Endothelial cell of umbilical vein (primary cell): ENCODE measurements around the gene PLXNB1. TPM values are rescaled to one million over a fixed set of nuclear protein-coding genes. Genes with fewer than 3 reads are reported as not detected.

Experiments
- BruUV-seq: library from RNA; stranded (reverse); fragments of 400-500 nt; replicated peaks from 2 replicates; lab custom pipeline; 2021; lab: Mats Ljungman, UMichigan
- CTCF ChIA-PET: fragments of 300-600, 350-600 bp; sonication (Branson Sonifier 250); formaldehyde crosslinking; loops from one replicate; lab custom pipeline; 2021; ENCODE audit warnings: antibody characterized with exemption, inconsistent platforms; lab: Charles Lee
- POLR2A ChIA-PET: fragments of 300-600, 350-600 bp; sonication (Branson Sonifier 250); formaldehyde crosslinking; loops from one replicate; lab custom pipeline; 2021; ENCODE audit warnings: antibody characterized with exemption, inconsistent platforms; lab: Charles Lee
- DNase-seq: peaks from one replicate; pipeline ENCODE4 v3.0.0-alpha.2; 2011; ENCODE audit warnings: low read depth, low spot score
- FAIRE-seq: peaks from 2 replicates; lab custom pipeline; 2011; peaks lifted over from hg19 to GRCh38; lab: Jason Lieb, UNC
- H2AFZ ChIP-seq: 2 replicates; pipeline ENCODE4 v1.6.0; 2012; ENCODE audit warnings: low read depth, low read length, control low read depth, inconsistent platforms
- H3K27ac ChIP-seq: 2 replicates; pipeline ENCODE4 v1.5.1; 2011; ENCODE audit warnings: low read depth, mild to moderate bottlenecking, control low read depth, low read length, moderate library complexity; ENCODE audit not compliant: insufficient read depth
- H3K27me3 ChIP-seq, 2 experiments: 2 replicates each; pipeline versions ENCODE4 v1.6.0 to v1.6.1; 2011; ENCODE audit warnings: low read length in 2 of 2, mixed read lengths in 1 of 2; ENCODE audit not compliant: control insufficient read depth in 2 of 2, insufficient read depth in 2 of 2
- H3K36me3 ChIP-seq, 2 experiments: 2 replicates in 1 of 2; 3 replicates in 1 of 2; pipeline ENCODE4 v1.5.1; 2011; ENCODE audit warnings: low read length in 2 of 2, mild to moderate bottlenecking in 1 of 2, moderate library complexity in 1 of 2; ENCODE audit not compliant: control insufficient read depth in 2 of 2, insufficient read depth in 2 of 2; ENCODE audit errors: extremely low read depth in 1 of 2
- H3K4me1 ChIP-seq: 3 replicates; pipeline ENCODE4 v1.5.1; 2011; ENCODE audit warnings: mild to moderate bottlenecking, low read length; ENCODE audit not compliant: control insufficient read depth, insufficient read depth; ENCODE audit errors: extremely low read depth
- H3K4me2 ChIP-seq: 2 replicates; pipeline ENCODE4 v1.6.1; 2011; ENCODE audit warnings: low read length, control low read depth, mixed read lengths; ENCODE audit not compliant: insufficient read depth
- H3K4me3 ChIP-seq, 3 experiments: fragments of 200-600 bp in 1 of 3; sonication (generic), shearing (Covaris generic) in 1 of 3; replicated peaks in 1 of 3; 2 replicates each; pipeline ENCODE4 v1.5.1; 2011 to 2016; ENCODE audit warnings: control low read depth in 3 of 3, low read length in 3 of 3, mild to moderate bottlenecking in 2 of 3, inconsistent platforms in 1 of 3, low read depth in 1 of 3, moderate library complexity in 1 of 3; ENCODE audit not compliant: insufficient read depth in 1 of 3
- H3K79me2 ChIP-seq: 2 replicates; pipeline ENCODE4 v1.6.0; 2012; ENCODE audit warnings: low read length, inconsistent platforms; ENCODE audit not compliant: control insufficient read depth, insufficient read depth
- H3K9ac ChIP-seq: replicated peaks from 2 replicates; pipeline ENCODE3; 2011; ENCODE audit warnings: low read length, control low read depth; ENCODE audit not compliant: insufficient read depth; ENCODE audit errors: extremely low read depth
- H3K9me1 ChIP-seq: replicated peaks from 3 replicates; pipeline ENCODE4 v1.6.0; 2011; ENCODE audit warnings: mild to moderate bottlenecking, low read length; ENCODE audit not compliant: control insufficient read depth, insufficient read depth; ENCODE audit errors: extremely low read depth
- H3K9me3 ChIP-seq: replicated peaks from 2 replicates; pipeline ENCODE4 v1.5.1; 2012; ENCODE audit warnings: low read length, inconsistent platforms; ENCODE audit not compliant: control insufficient read depth, insufficient read depth
- H4K20me1 ChIP-seq: replicated peaks from 2 replicates; pipeline ENCODE3; 2011; ENCODE audit warnings: mild to moderate bottlenecking, low read length; ENCODE audit not compliant: control insufficient read depth, insufficient read depth; ENCODE audit errors: extremely low read depth
- CTCF ChIP-seq, 2 donors: IDR thresholded peaks; 1 replicate in 1 of 2; 2 replicates in 1 of 2; pipeline ENCODE4 v1.5.1; 2011; ENCODE audit warnings: low read length in 2 of 2, mild to moderate bottlenecking in 2 of 2, moderate library complexity in 2 of 2, control low read depth in 1 of 2, inconsistent platforms in 1 of 2, low read depth in 1 of 2; ENCODE audit not compliant: insufficient read depth in 1 of 2; ENCODE audit errors: extremely low read depth in 1 of 2
- EZH2 ChIP-seq: IDR thresholded peaks from 2 replicates; pipeline ENCODE4 v1.6.1; 2012; ENCODE audit warnings: borderline replicate concordance, low read depth, mild to moderate bottlenecking, moderate library complexity, low read length, inconsistent platforms; ENCODE audit not compliant: severe bottlenecking
- FOS ChIP-seq: IDR thresholded peaks from 2 replicates; pipeline ENCODE4 v1.6.1; 2011; ENCODE audit warnings: mild to moderate bottlenecking, low read length, moderate library complexity, borderline replicate concordance; ENCODE audit not compliant: insufficient read depth
- GATA2 ChIP-seq: IDR thresholded peaks from 2 replicates; pipeline ENCODE4 v1.7.0; 2011; ENCODE audit warnings: low read depth, mild to moderate bottlenecking, moderate library complexity, mixed read lengths, low read length; ENCODE audit not compliant: insufficient read length, insufficient read depth
- JUN ChIP-seq: IDR thresholded peaks from 2 replicates; pipeline ENCODE4 v1.6.1; 2011; ENCODE audit warnings: borderline replicate concordance, low read depth; ENCODE audit not compliant: insufficient read length, insufficient read depth
- MAX ChIP-seq: IDR thresholded peaks from 2 replicates; pipeline ENCODE4 v1.6.1; 2011; ENCODE audit not compliant: insufficient read depth, insufficient read length
- MYC ChIP-seq: IDR thresholded peaks from one replicate; pipeline ENCODE4 v1.6.1; 2011; ENCODE audit warnings: mild to moderate bottlenecking, low read depth, low read length
- POLR2A ChIP-seq: IDR thresholded peaks from 2 replicates; pipeline ENCODE4 v1.6.1; 2012; ENCODE audit warnings: low read depth, mild to moderate bottlenecking, control low read depth, low read length
- POLR2AphosphoS5 ChIP-seq: IDR thresholded peaks from 2 replicates; pipeline ENCODE4 v1.6.1; 2012; ENCODE audit warnings: low read depth, mild to moderate bottlenecking, control low read depth, low read length, moderate library complexity; ENCODE audit not compliant: insufficient read depth
- dilution Hi-C: fragments of 300-500 bp; cut with MboI; formaldehyde crosslinking; loops from one replicate; pipeline ENCODE4 v1.15.0; 2019; ENCODE audit warnings: low sequenced_read_pairs; ENCODE audit not compliant: extremely low pct_ligation_motif_present
- intact Hi-C: fragments of 100-400 bp; cut with micrococcal nuclease; formaldehyde crosslinking; loops from one replicate; pipeline ENCODE4 v1.10.0; 2022
- polyA plus RNA-seq, 4 experiments: library from polyadenylated mRNA; depleted of rRNA in 3 of 4; stranded (reverse) in 3 of 4; unstranded in 1 of 4; fragments of >200 nt; gene quantifications; 2 replicates each; pipeline versions ENCODE4 v1.2.1 to v1.2.3, GENCODE V29; 2011 to 2012; ENCODE audit warnings: missing spikeins in 1 of 4
- total RNA-seq: library from RNA; stranded (reverse); gene quantifications from 2 replicates; pipeline ENCODE4 v1.2.3, GENCODE V29; 2021

Gene PLXNB1
- total and polyA plus RNA-seq, 2 donors (not counting 3 experiments of a cell fraction or from before 2014, with no cell fraction given) = 43.1 to 45.2 TPM

- TF ChIP-seq MAX (no peak), POLR2A (no peak), EZH2 (no peak), MYC (no peak), POLR2AphosphoS5 (no peak), GATA2 (no peak), FOS (no peak), JUN (no peak), CTCF (IDR thresholded peaks at IDR 0.05; ENCODE audit: extremely low read depth in 1 of 2, insufficient read depth in 1 of 2, low read depth in 1 of 2, low read length in 2 of 2) (no peak)
- Histone ChIP-seq H3K27ac (no peak overlapping the region), H2AFZ (no peak overlapping the region), H3K9me3 (no peaks in the 10 kb centered on the region), H3K9ac (no peak overlapping the region), H3K79me2 (no peaks in the 10 kb centered on the region), H3K9me1 (no peaks in the 10 kb centered on the region), H3K27me3 (no peaks in the 10 kb centered on the region), H3K36me3 (peaks cover 0 to 35% of the 10 kb centered on the region in 2 experiments), H3K4me3 (no peak overlapping the region), H3K4me1 (no peaks in the 10 kb centered on the region), H3K4me2 (no peak overlapping the region), H4K20me1 (no peaks in the 10 kb centered on the region)
- FAIRE-seq (no peak), DNase-seq (no peak)
- no TSS peak for BruUV-seq
- intact Hi-C loops (no loop called here), dilution Hi-C loops (no loop called here)
- ChIA-PET CTCF (interaction anchor here (4.0 to 4.3 kb wide), 2 partner anchors 14 to 21 kb away, joined by 12 to 46 read pairs; no protein-coding TSS in a partner anchor), POLR2A (no interaction called here)
Observed at GRCh38 chr3:48414376-48415250, 15.3 kb downstream of the PLXNB1 start.
